IPS-NIHi7 (cell line): Measurements from ENCODE around the gene FAM187B.
A peak's percentile ranks its signal among the peaks of the same experiment; 100 is the strongest.
"Not testable (repeated sequence)": the region's sequence is repeated elsewhere in the genome, so short reads cannot be mapped to it uniquely, and the experiment has no call there.

Experiments used
- DNase-seq: peaks from one replicate; pipeline ENCODE4 v3.0.0; 2012; ENCODE audit warnings: mixed read lengths; ENCODE audit errors: extremely low spot score

The FAM187B gene

GRCh38 chr19:35262101-35262761 lies 33.7 kb upstream of the FAM187B start:
- no peak for DNase-seq

- no peak for DNase-seq
Measured at GRCh38 chr19:35261356-35262100, 33.0 kb upstream of the FAM187B start.

GRCh38 chr19:35260694-35261304 lies 32.3 kb upstream of the FAM187B start:
- DNase-seq: no peak

- no peak for DNase-seq
Measured at GRCh38 chr19:35257113-35257461, 28.5 kb upstream of the FAM187B start.

- no peak for DNase-seq
Measured at GRCh38 chr19:35256566-35256965, 28.0 kb upstream of the FAM187B start.

- no peak for DNase-seq
Measured at GRCh38 chr19:35254341-35255297, 26.1 kb upstream of the FAM187B start.

- peak; percentile 35 for DNase-seq
Measured at GRCh38 chr19:35253316-35254286, 25.1 kb upstream of the FAM187B start.

- DNase-seq: no peak
Measured at GRCh38 chr19:35251456-35251855, 22.9 kb upstream of the FAM187B start.

GRCh38 chr19:35249848-35250711 lies 21.5 kb upstream of the FAM187B start:
- peak; percentile 5 for DNase-seq

- peak; percentile 10 for DNase-seq
Measured at GRCh38 chr19:35249146-35249847, 20.8 kb upstream of the FAM187B start.

GRCh38 chr19:35248310-35249145 lies 20.0 kb upstream of the FAM187B start, which contains the start of gene LSR:
Gene LSR (plus strand): TSS chr19:35249002. CDS start chr19:35249023, 21 bp downstream.
- DNase-seq: peak; percentile 95

GRCh38 chr19:35247526-35248309 lies 19.2 kb upstream of the FAM187B start:
- peak; percentile 91 for DNase-seq

GRCh38 chr19:35246466-35247092 lies 18.0 kb upstream of the FAM187B start:
- no peak for DNase-seq

GRCh38 chr19:35241417-35241816 lies 12.9 kb upstream of the FAM187B start:
- DNase-seq: no peak

GRCh38 chr19:35240327-35240726 lies 11.8 kb upstream of the FAM187B start:
- no peak for DNase-seq

- not testable (repeated sequence) for DNase-seq
Measured at GRCh38 chr19:35239597-35239996, 11.1 kb upstream of the FAM187B start.
